HepG2 (cell line): ENCODE measurements around the gene CPNE4. TPM values are rescaled to one million over a fixed set of nuclear protein-coding genes. Genes with fewer than 3 reads are reported as not detected.

Experiments
- ATAC-seq: fragments of 200-7000 bp; cut with Tn5 transposase; 3 replicates; pipeline ENCODE4 v1.9.1; 2020; ENCODE audit warnings: mild to moderate bottlenecking, moderate library complexity
- BruUV-seq: library from RNA; stranded (reverse); fragments of 400-500 nt; replicated peaks from 2 replicates; lab custom pipeline; 2021; lab: Mats Ljungman, UMichigan
- CTCF ChIA-PET: fragments of 300-600 bp; formaldehyde crosslinking; extraction: SDS; loops from one replicate; lab custom pipeline; 2021; ENCODE audit warnings: low total read pairs, inconsistent platforms, low intra/inter-chr PET ratio; lab: Yijun Ruan, JAX
- POLR2A ChIA-PET: fragments of 350-600 bp; sonication (Branson Sonifier 250); formaldehyde crosslinking; loops from one replicate; lab custom pipeline; 2020; ENCODE audit warnings: antibody characterized with exemption, inconsistent platforms; lab: Yijun Ruan, JAX
- DNase-seq: peaks from one replicate; pipeline ENCODE4 v3.0.0-alpha.2; 2015; ENCODE audit warnings: low spot score
- FAIRE-seq: peaks from 3 replicates; lab custom pipeline; 2011; peaks lifted over from hg19 to GRCh38; lab: Jason Lieb, UNC
- H2AFZ ChIP-seq: one replicate; pipeline ENCODE4 v1.6.1; 2011; ENCODE audit warnings: low read length, inconsistent platforms
- H3K27ac ChIP-seq: fragments of 300-600 bp; 3 replicates; pipeline ENCODE4 v1.8.0; 2011; ENCODE audit warnings: mixed run types, mild to moderate bottlenecking, mixed read lengths, low read length, inconsistent platforms; ENCODE audit not compliant: insufficient read depth; ENCODE audit errors: extremely low read length
- H3K27me3 ChIP-seq, 2 experiments: fragments of 200-600 bp in 1 of 2; 2 replicates in 1 of 2; 3 replicates in 1 of 2; pipeline versions ENCODE4 v1.6.0 to v1.8.0; 2011; ENCODE audit warnings: low read length in 2 of 2, mild to moderate bottlenecking in 2 of 2, moderate library complexity in 2 of 2, inconsistent platforms in 1 of 2; ENCODE audit not compliant: insufficient read depth in 2 of 2, control insufficient read depth in 1 of 2
- H3K36me3 ChIP-seq, 2 experiments: fragments of 200-600 bp in 1 of 2; replicated peaks in 1 of 2; 2 replicates in 1 of 2; 3 replicates in 1 of 2; pipeline versions ENCODE4 v1.5.1 to v1.8.0; 2011; ENCODE audit warnings: low read length in 2 of 2, inconsistent platforms in 1 of 2; ENCODE audit not compliant: insufficient read depth in 2 of 2, control insufficient read depth in 1 of 2
- H3K4me1 ChIP-seq: 2 replicates; pipeline ENCODE4 v1.5.1; 2012; ENCODE audit warnings: low read length, inconsistent platforms; ENCODE audit not compliant: insufficient read depth
- H3K4me2 ChIP-seq: 2 replicates; pipeline ENCODE4 v1.6.0; 2011; ENCODE audit warnings: low read depth, low read length, inconsistent platforms
- H3K4me3 ChIP-seq, 3 experiments: fragments of 200-600 bp in 1 of 3; sonication (generic), shearing (Covaris generic) in 1 of 3; replicated peaks in 1 of 3; 2 replicates each; pipeline ENCODE4 v1.5.1; 2011 to 2016; ENCODE audit warnings: low read length in 3 of 3, inconsistent platforms in 2 of 3, low read depth in 2 of 3, mild to moderate bottlenecking in 2 of 3, control low read depth in 1 of 3, mixed read lengths in 1 of 3; ENCODE audit not compliant: insufficient read depth in 1 of 3
- H3K79me2 ChIP-seq: one replicate; pipeline ENCODE4 v1.6.1; 2011; ENCODE audit warnings: low read length, inconsistent platforms; ENCODE audit not compliant: insufficient read depth
- H3K9ac ChIP-seq: 2 replicates; pipeline ENCODE4 v1.6.0; 2011; ENCODE audit warnings: mild to moderate bottlenecking, low read depth, low read length, inconsistent platforms; ENCODE audit not compliant: insufficient read depth
- H3K9me3 ChIP-seq: 2 replicates; pipeline ENCODE4 v1.5.1; 2012; ENCODE audit warnings: mild to moderate bottlenecking, low read length
- H4K20me1 ChIP-seq: 2 replicates; pipeline ENCODE4 v1.6.0; 2011; ENCODE audit warnings: inconsistent platforms, mild to moderate bottlenecking, low read length, moderate library complexity; ENCODE audit not compliant: insufficient read depth
- CSRNP2 ChIP-seq: sonication (generic); formaldehyde crosslinking; conservative IDR thresholded peaks from 2 replicates; pipeline ENCODE4 v1.8.0; 2022; ENCODE audit warnings: low read depth, missing genetic modification reagents
- SMAD1 ChIP-seq: sonication (generic); formaldehyde crosslinking; IDR thresholded peaks from 2 replicates; pipeline ENCODE4 v1.4.0; 2020; ENCODE audit warnings: missing genetic modification reagents, low read depth, mild to moderate bottlenecking, borderline replicate concordance
- WGBS: methylation state at CpG from one replicate; pipeline ENCODE4 v1.1.6; 2017; ENCODE audit warnings: low lambda C conversion rate; 5-methylcytosine and 5-hydroxymethylcytosine counted together
- in situ Hi-C: cut with HindIII; loops from 2 replicates; pipeline ENCODE4 v1.10.0; 2017; ENCODE audit warnings: low pct_unique_long_range_greater_than_20kb; ENCODE audit not compliant: extremely low pct_ligation_motif_present
- intact Hi-C: fragments of 100-400 bp; cut with micrococcal nuclease; formaldehyde crosslinking; loops from one replicate; pipeline ENCODE4 v1.10.0; 2022; ENCODE audit not compliant: unreplicated experiment
- polyA plus RNA-seq, 8 experiments: library from polyadenylated mRNA; depleted of rRNA in 3 of 8; stranded (reverse) in 7 of 8; unstranded in 1 of 8; fragments of >200 nt; fragmentation: Illumina TruSeq in 4 of 8; extraction: Trizol in 4 of 8; gene quantifications; 2 replicates each; pipeline versions ENCODE4 v1.2.1 to v1.2.3, GENCODE V29; 2011 to 2016; ENCODE audit warnings: low read depth in 4 of 8, missing spikeins in 1 of 8, mixed read lengths in 1 of 8; ENCODE audit not compliant: insufficient read depth in 1 of 8
- total RNA-seq, 5 experiments: library from RNA; depleted of rRNA; stranded (reverse); fragments of >200 nt; fragmentation: Illumina TruSeq; extraction: Trizol; gene quantifications; 2 replicates each; pipeline ENCODE4 v1.2.3, GENCODE V29; 2016; ENCODE audit warnings: low read depth in 1 of 5
- TF ChIP-seq, protein P1 (sequence below): IDR thresholded peaks from 2 replicates; pipeline ENCODE4 v1.6.1; 2016; ENCODE audit warnings: low read depth, missing genetic modification reagents, missing compliant biosample characterization

CPNE4 gene
- total and polyA plus RNA-seq, 2 of the 13 experiments (the other 11 are each of a cell fraction or from before 2014, with no cell fraction given) = not detected

DNA sequence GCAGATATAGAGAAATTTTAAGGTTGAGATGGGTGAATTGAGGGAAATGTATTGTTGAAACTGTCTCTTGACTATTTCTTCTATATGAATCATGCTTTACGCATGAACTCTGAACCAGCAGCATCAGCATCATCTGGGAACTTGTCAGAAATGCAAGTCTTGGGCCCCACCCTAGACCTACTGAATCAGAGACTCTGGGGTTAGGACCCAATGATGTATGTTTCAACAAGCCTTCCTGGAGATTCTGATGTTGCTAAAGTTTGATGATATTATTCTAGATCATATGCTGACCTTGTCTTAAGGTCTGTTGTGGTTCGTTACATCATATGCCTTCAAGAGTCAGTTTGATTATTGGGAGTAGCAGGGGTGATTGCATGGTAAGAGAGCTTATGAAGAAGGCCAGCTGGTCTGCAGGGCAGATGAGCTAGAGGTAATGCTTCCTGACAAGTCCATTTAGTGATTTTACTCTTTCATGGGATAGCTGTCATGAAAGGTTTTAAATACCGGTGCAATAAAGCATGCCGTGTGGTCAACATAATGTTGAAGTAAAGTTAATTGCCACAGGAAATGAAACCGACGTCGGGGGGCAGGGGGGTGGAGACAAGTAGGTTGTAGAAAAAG is 379.6 kb downstream of the CPNE4 start:
- DNase-seq (no peak), FAIRE-seq (no peak), ATAC-seq (no peak)
- no peaks in the 10 kb centered on the region for H4K20me1 ChIP-seq
- TF ChIP-seq CSRNP2 (CRISPR knock-in tag) = no peak
- TF ChIP-seq, protein P1, sequence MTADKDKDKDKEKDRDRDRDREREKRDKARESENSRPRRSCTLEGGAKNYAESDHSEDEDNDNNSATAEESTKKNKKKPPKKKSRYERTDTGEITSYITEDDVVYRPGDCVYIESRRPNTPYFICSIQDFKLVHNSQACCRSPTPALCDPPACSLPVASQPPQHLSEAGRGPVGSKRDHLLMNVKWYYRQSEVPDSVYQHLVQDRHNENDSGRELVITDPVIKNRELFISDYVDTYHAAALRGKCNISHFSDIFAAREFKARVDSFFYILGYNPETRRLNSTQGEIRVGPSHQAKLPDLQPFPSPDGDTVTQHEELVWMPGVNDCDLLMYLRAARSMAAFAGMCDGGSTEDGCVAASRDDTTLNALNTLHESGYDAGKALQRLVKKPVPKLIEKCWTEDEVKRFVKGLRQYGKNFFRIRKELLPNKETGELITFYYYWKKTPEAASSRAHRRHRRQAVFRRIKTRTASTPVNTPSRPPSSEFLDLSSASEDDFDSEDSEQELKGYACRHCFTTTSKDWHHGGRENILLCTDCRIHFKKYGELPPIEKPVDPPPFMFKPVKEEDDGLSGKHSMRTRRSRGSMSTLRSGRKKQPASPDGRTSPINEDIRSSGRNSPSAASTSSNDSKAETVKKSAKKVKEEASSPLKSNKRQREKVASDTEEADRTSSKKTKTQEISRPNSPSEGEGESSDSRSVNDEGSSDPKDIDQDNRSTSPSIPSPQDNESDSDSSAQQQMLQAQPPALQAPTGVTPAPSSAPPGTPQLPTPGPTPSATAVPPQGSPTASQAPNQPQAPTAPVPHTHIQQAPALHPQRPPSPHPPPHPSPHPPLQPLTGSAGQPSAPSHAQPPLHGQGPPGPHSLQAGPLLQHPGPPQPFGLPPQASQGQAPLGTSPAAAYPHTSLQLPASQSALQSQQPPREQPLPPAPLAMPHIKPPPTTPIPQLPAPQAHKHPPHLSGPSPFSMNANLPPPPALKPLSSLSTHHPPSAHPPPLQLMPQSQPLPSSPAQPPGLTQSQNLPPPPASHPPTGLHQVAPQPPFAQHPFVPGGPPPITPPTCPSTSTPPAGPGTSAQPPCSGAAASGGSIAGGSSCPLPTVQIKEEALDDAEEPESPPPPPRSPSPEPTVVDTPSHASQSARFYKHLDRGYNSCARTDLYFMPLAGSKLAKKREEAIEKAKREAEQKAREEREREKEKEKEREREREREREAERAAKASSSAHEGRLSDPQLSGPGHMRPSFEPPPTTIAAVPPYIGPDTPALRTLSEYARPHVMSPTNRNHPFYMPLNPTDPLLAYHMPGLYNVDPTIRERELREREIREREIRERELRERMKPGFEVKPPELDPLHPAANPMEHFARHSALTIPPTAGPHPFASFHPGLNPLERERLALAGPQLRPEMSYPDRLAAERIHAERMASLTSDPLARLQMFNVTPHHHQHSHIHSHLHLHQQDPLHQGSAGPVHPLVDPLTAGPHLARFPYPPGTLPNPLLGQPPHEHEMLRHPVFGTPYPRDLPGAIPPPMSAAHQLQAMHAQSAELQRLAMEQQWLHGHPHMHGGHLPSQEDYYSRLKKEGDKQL = no peak
- no peak for TF ChIP-seq SMAD1 (CRISPR knock-in tag)
- H3K4me3 ChIP-seq = no peak overlapping the region
- no peaks in the 10 kb centered on the region for H3K79me2 ChIP-seq
- H3K36me3 ChIP-seq = no peaks in the 10 kb centered on the region
- no peak overlapping the region for H2AFZ ChIP-seq
- CTCF ChIA-PET = no interaction called here
- H3K9ac ChIP-seq = no peak overlapping the region
- POLR2A ChIA-PET = no interaction called here
- no peaks in the 10 kb centered on the region for H3K9me3 ChIP-seq
- intact Hi-C loops = loop anchor here (10.0 kb wide), 1 partner anchor 620 kb away; no protein-coding TSS in a partner anchor
- in situ Hi-C loops = no loop called here
- no peak overlapping the region for H3K27ac ChIP-seq
- WGBS = 2% methylated on average over 7 of the region's 7 CpGs
- no peaks in the 10 kb centered on the region for H3K4me1 ChIP-seq
- no peak overlapping the region for H3K4me2 ChIP-seq
- no TSS peak for BruUV-seq
- no peaks in the 10 kb centered on the region for H3K27me3 ChIP-seq
